Fibroblast of lung (primary cell): ENCODE measurements around the gene CDK4. TPM values are rescaled to one million over a fixed set of nuclear protein-coding genes. Genes with fewer than 3 reads are reported as not detected.
A peak's percentile ranks its signal among the peaks of the same experiment; 100 is the strongest.

Experiments used
- DNase-seq, 2 donors: peaks; one replicate each; pipeline versions ENCODE4 v3.0.0 to v3.0.0-alpha.2; 2010; ENCODE audit warnings: low read depth in 2 of 2
- H2AFZ ChIP-seq: 2 replicates; pipeline ENCODE4 v1.5.1; 2012; ENCODE audit warnings: low read length, control low read depth, inconsistent platforms
- H3K27ac ChIP-seq: 2 replicates; pipeline ENCODE4 v1.5.1; 2011; ENCODE audit warnings: low read length, control low read depth; ENCODE audit not compliant: insufficient read depth
- H3K27me3 ChIP-seq: 2 replicates; pipeline ENCODE4 v1.5.1; 2011; ENCODE audit warnings: mild to moderate bottlenecking, low read length; ENCODE audit not compliant: control insufficient read depth, insufficient read depth
- H3K36me3 ChIP-seq: 2 replicates; pipeline ENCODE4 v1.5.1; 2011; ENCODE audit warnings: low read length; ENCODE audit not compliant: control insufficient read depth, insufficient read depth
- H3K4me1 ChIP-seq: 2 replicates; pipeline ENCODE4 v1.5.1; 2011; ENCODE audit warnings: low read length; ENCODE audit not compliant: control insufficient read depth, insufficient read depth; ENCODE audit errors: extremely low read depth
- H3K4me2 ChIP-seq: 2 replicates; pipeline ENCODE4 v1.5.1; 2011; ENCODE audit warnings: low read length, control low read depth; ENCODE audit not compliant: insufficient read depth; ENCODE audit errors: extremely low read depth
- H3K4me3 ChIP-seq, 4 experiments: fragments of 200-600 bp in 1 of 4; sonication (generic) in 1 of 4; replicated peaks in 1 of 4; 2 replicates each; pipeline ENCODE4 v1.5.1; 2011 to 2016; ENCODE audit warnings: low read length in 4 of 4, low read depth in 3 of 4, mild to moderate bottlenecking in 3 of 4, control low read depth in 2 of 4, inconsistent platforms in 1 of 4, mixed read lengths in 1 of 4; ENCODE audit not compliant: insufficient read depth in 1 of 4; ENCODE audit errors: control extremely low read depth in 1 of 4
- H3K79me2 ChIP-seq: 2 replicates; pipeline ENCODE4 v1.5.1; 2012; ENCODE audit warnings: mild to moderate bottlenecking, low read length, inconsistent platforms; ENCODE audit not compliant: control insufficient read depth, insufficient read depth
- H3K9ac ChIP-seq: 2 replicates; pipeline ENCODE4 v1.5.1; 2011; ENCODE audit warnings: mild to moderate bottlenecking, low read length, control low read depth; ENCODE audit not compliant: insufficient read depth
- H3K9me3 ChIP-seq: 2 replicates; pipeline ENCODE4 v1.5.1; 2012; ENCODE audit warnings: low read depth, low read length; ENCODE audit not compliant: control insufficient read depth, insufficient read depth
- H4K20me1 ChIP-seq: 2 replicates; pipeline ENCODE4 v1.5.1; 2011; ENCODE audit warnings: low read length; ENCODE audit not compliant: control insufficient read depth, insufficient read depth; ENCODE audit errors: extremely low read depth
- EZH2 ChIP-seq: IDR thresholded peaks from 2 replicates; pipeline ENCODE4 v1.5.1; 2012; ENCODE audit warnings: low read length, control low read depth, mild to moderate bottlenecking; ENCODE audit errors: missing control alignments
- polyA plus RNA-seq, 2 donors: library from polyadenylated mRNA; depleted of rRNA in 1 of 2; stranded (reverse) in 1 of 2; unstranded in 1 of 2; fragments of >200 nt; gene quantifications; 2 replicates each; pipeline ENCODE4 v1.2.1, GENCODE V29; 2011 to 2012; ENCODE audit warnings: missing spikeins in 1 of 2
- total RNA-seq: library from RNA; depleted of rRNA; stranded (reverse); fragments of >200 nt; gene quantifications from 2 replicates; pipeline ENCODE4 v1.2.1, GENCODE V29; 2014
- TF ChIP-seq, protein P1 (sequence below), 2 donors: IDR thresholded peaks in 1 of 2; conservative IDR thresholded peaks in 1 of 2; 1 replicate in 1 of 2; 2 replicates in 1 of 2; pipeline ENCODE4 v1.5.1; 2011 to 2012; ENCODE audit warnings: low read length in 2 of 2, control low read depth in 1 of 2, inconsistent platforms in 1 of 2, low read depth in 1 of 2, mild to moderate bottlenecking in 1 of 2

CDK4 gene
- total and polyA plus RNA-seq, 2 donors (not counting 1 experiment from before 2014, with no cell fraction given): 183 to 233 TPM

DNA sequence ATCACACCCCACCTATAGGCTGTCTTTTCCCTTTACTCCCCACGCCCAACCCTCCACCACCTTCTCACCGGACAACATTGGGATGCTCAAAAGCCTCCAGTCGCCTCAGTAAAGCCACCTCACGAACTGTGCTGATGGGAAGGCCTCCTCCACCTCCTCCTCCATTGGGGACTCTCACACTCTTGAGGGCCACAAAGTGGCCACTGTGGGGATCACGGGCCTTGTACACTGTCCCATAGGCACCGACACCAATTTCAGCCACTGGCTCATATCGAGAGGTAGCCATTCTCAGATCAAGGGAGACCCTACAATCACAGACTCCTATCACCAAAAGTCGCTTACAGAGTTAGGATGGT is 700 bp downstream of the CDK4 start:
- Histone ChIP-seq H3K27ac (peak overlapping the region; percentile 98), H2AFZ (peak overlapping the region; percentile 4), H3K79me2 (peaks cover 24% of the 10 kb centered on the region), H3K9ac (peak overlapping the region; percentile 93), H3K9me3 (no peaks in the 10 kb centered on the region), H3K36me3 (peaks cover 13% of the 10 kb centered on the region), H3K4me3 (peak overlapping the region; percentile 91 to 96 (median 94)), H3K27me3 (peaks cover 13% of the 10 kb centered on the region), H4K20me1 (no peaks in the 10 kb centered on the region), H3K4me2 (peak overlapping the region; percentile 93), H3K4me1 (peaks cover 4% of the 10 kb centered on the region)
- DNase-seq: no peak
- TF ChIP-seq, protein P1, sequence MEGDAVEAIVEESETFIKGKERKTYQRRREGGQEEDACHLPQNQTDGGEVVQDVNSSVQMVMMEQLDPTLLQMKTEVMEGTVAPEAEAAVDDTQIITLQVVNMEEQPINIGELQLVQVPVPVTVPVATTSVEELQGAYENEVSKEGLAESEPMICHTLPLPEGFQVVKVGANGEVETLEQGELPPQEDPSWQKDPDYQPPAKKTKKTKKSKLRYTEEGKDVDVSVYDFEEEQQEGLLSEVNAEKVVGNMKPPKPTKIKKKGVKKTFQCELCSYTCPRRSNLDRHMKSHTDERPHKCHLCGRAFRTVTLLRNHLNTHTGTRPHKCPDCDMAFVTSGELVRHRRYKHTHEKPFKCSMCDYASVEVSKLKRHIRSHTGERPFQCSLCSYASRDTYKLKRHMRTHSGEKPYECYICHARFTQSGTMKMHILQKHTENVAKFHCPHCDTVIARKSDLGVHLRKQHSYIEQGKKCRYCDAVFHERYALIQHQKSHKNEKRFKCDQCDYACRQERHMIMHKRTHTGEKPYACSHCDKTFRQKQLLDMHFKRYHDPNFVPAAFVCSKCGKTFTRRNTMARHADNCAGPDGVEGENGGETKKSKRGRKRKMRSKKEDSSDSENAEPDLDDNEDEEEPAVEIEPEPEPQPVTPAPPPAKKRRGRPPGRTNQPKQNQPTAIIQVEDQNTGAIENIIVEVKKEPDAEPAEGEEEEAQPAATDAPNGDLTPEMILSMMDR (conservative IDR thresholded peaks at IDR 0.05 in 1 of 2, IDR thresholded peaks at IDR 0.05 in 1 of 2; ENCODE audit: low read depth in 1 of 2, low read length in 2 of 2): no peak
- TF ChIP-seq EZH2: no peak

DNA sequence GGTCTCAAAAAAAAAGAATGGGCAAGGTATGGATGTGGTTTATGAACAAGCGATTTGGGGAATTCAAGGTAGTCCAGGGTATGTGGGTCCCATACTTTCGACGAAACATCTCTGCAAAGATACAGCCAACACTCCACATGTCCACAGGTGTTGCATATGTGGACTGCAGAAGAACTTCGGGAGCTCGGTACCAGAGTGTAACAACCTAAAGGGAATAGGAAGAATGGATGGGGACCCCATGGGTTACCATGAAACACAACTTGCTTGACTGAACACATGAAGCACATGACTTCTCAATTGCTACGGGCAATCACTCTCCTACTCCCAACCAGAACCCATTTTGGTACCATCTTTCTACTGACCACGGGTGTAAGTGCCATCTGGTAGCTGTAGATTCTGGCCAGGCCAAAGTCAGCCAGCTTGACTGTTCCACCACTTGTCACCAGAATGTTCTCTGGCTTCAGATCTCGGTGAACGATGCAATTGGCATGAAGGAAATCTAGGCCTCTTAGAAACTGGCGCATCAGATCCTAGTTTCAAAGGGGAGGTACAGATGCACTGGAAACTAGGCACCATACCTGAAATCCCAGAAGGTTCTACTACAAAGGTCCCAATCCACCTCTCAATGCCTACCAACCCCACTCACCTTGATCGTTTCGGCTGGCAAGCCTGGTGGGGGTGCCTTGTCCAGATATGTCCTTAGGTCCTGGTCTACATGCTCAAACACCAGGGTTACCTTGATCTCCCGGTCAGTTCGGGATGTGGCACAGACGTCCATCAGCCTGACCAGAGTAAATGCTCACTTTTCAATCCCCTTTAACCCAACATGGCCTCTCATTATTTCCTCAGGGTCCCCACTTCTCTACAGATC is 1.3 kb downstream of the CDK4 start:
- Histone ChIP-seq H3K27ac (peak overlapping the region; percentile 98), H4K20me1 (no peaks in the 10 kb centered on the region), H3K9me3 (no peaks in the 10 kb centered on the region), H3K4me2 (peak overlapping the region; percentile 93), H2AFZ (no peak overlapping the region), H3K4me3 (peak overlapping the region; percentile 91 to 96 (median 94)), H3K4me1 (peaks cover 4% of the 10 kb centered on the region), H3K36me3 (peaks cover 15% of the 10 kb centered on the region), H3K9ac (peak overlapping the region; percentile 93), H3K27me3 (peaks cover 10% of the 10 kb centered on the region), H3K79me2 (peaks cover 24% of the 10 kb centered on the region)
- no peak for DNase-seq
- TF ChIP-seq, protein P1 (conservative IDR thresholded peaks at IDR 0.05 in 1 of 2, IDR thresholded peaks at IDR 0.05 in 1 of 2; ENCODE audit: low read depth in 1 of 2, low read length in 2 of 2): no peak
- no peak for TF ChIP-seq EZH2

DNA sequence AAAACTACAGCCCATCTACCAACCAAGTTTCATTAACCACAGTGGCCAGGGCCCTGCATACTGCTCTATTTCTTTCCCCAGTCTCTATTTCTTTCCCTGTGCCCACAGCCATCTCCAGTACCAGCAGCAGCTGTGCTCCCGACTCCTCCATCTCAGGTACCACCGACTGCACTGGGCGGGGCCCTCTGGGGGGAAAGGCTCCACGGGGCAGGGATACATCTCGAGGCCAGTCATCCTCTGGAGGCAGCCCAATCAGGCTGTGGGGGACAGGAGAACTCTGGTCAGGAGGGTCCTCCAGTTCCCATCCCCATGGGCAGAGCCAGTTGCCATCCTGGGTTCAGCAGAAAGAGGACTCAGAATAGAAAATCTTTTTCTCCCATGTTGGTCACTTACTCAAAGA is 3.0 kb downstream of the CDK4 start:
- Histone ChIP-seq H3K27me3 (peaks cover 4% of the 10 kb centered on the region), H3K36me3 (peaks cover 15% of the 10 kb centered on the region), H3K9ac (no peak overlapping the region), H3K27ac (no peak overlapping the region), H3K4me3 (no peak overlapping the region), H3K79me2 (peaks cover 26% of the 10 kb centered on the region), H3K4me2 (no peak overlapping the region), H2AFZ (no peak overlapping the region), H3K9me3 (no peaks in the 10 kb centered on the region), H3K4me1 (peaks cover 2% of the 10 kb centered on the region), H4K20me1 (no peaks in the 10 kb centered on the region)
- no peak for DNase-seq
- TF ChIP-seq EZH2: no peak
- TF ChIP-seq, protein P1 (conservative IDR thresholded peaks at IDR 0.05 in 1 of 2, IDR thresholded peaks at IDR 0.05 in 1 of 2; ENCODE audit: low read depth in 1 of 2, low read length in 2 of 2): no peak
